Stimulated activated CD8-positive, alpha-beta memory T cell treated with anti-CD3 and anti-CD28 coated beads, Interleukin-2, amount 100 ng/mL, for 48 hours (primary cell): ENCODE results near the gene TRHDE.

Experiments used
- DNase-seq, 2 donors: peaks; one replicate each; pipeline ENCODE4 v3.0.0-alpha.2; 2020; ENCODE audit warnings: low read depth in 2 of 2

Gene TRHDE

DNA sequence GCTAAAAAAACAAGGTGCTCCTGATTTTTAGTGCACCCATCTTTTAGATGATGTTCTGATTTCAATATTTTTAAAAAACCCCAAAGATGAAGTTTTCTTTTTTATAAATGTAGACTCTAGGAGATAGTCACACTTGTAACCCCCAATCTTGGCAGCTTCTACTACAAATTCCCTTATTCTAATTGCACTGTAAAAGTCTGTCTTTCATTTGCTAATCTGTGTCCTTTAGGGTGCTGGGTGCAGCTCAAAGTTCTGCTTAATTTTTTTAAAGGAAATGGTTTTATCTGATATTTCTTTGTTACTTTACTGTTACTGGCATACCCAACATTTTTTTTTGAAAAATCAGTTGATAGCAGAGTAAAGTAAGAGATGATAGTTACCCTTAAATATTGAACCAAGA, 172.0 kb downstream of the TRHDE start:
- no peak for DNase-seq

DNA sequence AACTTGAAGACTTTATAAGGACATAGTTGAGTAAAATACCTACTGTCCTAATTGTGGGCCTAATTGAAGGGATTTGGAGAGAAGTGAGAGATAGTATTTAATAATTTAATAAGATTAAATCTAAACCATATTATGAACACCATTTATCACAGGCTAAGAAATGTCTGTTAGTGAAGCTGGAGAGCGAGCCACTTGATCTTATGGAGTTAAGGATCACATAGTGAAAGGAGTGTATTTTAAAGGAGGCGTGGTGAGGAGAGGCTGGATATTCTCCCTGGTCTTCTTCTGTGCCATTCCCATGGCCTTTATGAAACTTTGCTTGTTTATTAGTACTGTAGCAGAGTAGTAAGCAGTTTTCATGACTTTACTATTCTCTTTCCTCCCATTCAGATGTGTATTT, 172.4 kb downstream of the TRHDE start:
- DNase-seq: no peak

- no peak for DNase-seq
Observed at GRCh38 chr12:72448089-72448488, 175.9 kb downstream of the TRHDE start.

- DNase-seq: no peak
Observed at GRCh38 chr12:72448805-72449204, 176.6 kb downstream of the TRHDE start.

DNA sequence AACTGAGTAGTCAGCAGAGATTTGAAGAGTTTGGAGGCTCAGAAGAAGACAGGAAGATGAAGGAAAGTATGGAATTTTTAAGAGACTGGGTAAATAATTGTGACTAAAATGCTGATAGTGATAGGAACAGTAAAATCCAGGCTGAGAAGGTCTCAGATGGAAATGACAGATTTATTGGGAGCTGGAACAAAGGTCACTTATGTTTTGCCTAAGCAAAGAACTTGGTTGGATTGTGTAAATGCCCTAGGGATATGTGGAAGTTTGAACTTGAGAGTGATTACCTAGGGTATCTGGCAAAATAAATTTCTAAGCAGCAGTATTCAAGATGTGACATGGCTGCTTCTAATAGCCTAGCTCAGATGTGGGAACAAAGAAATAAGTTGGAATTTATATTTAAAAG, 180.9 kb downstream of the TRHDE start:
- DNase-seq: no peak

GRCh38 chr12:72453550-72453949, 181.4 kb downstream of the TRHDE start:
- DNase-seq: no peak

DNA sequence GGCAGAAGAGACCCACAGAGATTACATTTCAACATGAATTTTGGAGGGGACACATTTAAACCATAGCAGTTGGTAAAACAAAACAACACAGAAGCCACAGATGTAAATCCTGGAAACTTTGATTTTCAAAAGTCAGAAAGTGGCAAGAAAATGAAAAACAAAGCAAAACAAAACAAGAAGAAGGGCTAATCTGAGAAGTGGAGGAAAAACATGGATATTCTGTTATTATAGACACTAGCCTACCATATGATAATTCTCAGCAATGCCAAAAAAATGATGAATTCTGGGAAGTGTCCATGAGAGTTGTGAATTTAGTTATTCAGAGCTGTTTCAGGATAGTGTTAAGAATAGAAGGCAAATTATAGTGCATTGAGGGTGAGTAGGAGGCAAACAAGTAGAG, 192.3 kb downstream of the TRHDE start:
- no peak for DNase-seq

GRCh38 chr12:72465155-72465554, 193.0 kb downstream of the TRHDE start:
- DNase-seq: no peak

GRCh38 chr12:72465940-72466630, 193.9 kb downstream of the TRHDE start:
- no peak for DNase-seq

DNA sequence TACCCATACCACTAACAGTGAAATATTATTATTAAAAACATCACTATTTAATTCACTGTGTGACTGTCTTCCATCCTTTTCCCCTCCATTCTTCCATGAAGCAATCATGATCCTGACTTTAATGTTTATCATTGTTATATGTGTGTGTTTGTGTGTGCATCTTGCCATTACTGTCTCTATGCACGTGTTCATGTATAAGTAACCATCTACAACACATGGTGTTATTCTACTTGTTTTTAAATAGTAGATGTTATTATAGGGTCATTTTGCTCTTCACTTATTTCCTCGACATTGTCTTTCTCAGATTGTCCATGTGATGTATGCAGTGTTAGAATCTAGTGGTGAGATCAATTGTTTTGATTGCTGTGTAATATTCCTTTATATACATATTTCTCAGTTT, 195.8 kb downstream of the TRHDE start:
- no peak for DNase-seq

DNA sequence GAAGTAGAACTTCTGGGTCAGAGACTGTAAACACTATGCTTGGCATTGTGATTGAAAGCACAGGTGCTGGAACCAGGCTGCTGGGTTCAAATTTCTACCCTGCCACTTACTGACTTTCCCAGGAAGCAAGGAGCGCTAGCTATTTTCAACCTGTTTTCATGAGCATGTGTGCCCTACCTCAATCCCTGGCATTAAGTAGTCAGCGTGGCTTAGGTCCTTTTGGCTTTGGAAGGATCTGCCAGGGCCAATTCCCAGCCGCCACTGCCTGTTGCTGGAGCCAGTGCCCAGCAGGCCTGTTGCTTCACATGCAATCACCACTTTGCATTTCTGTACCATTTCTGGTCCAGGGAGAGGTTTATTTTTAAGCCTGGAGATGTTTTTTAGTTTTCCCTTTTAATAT, 196.3 kb downstream of the TRHDE start:
- no peak for DNase-seq

DNA sequence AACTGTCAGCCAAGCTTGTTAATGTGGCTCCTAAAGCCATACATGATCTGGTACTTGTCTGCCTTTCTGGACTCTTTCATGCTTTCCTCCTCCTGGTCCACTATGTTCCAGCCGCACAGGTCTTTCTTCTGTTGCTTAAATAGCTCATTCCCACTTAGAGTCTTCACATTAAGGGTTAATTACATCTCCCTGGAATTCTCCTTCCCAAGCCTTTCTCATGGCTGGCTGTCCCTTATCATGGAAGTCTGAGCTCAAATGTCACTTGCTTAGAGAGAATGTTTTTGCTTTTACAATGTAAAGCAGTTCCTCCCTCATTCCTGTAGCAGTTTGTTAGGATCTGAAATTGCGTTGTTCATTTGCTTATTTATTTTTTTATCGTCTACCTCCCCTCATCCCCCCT, 199.6 kb downstream of the TRHDE start:
- DNase-seq: no peak

GRCh38 chr12:72472350-72472749, 200.2 kb downstream of the TRHDE start:
- DNase-seq: no peak

- DNase-seq: no peak
Observed at GRCh38 chr12:72476301-72476700, 204.1 kb downstream of the TRHDE start.

- DNase-seq: no peak
Observed at GRCh38 chr12:72485017-72485701, 213.0 kb downstream of the TRHDE start.

DNA sequence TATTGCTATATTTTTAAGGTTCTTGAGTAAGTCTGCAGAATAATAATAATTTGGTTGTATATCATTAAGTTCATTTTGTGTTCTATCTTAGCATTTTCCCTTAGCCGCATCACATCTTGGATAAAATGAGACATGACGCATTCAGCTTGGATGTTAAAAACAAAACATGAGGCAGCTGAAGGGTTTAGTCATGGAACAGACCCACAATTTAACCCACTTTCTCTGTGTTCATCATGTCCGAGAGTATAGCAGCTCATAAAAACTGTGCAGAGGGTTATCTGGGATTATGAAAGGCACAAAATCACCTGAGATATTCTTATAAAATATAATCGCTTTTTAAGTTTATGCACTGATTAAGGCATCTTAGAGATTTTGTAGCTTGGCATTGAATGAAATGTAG, 219.3 kb downstream of the TRHDE start:
- no peak for DNase-seq

- no peak for DNase-seq
Observed at GRCh38 chr12:72493407-72493806, 221.2 kb downstream of the TRHDE start.

DNA sequence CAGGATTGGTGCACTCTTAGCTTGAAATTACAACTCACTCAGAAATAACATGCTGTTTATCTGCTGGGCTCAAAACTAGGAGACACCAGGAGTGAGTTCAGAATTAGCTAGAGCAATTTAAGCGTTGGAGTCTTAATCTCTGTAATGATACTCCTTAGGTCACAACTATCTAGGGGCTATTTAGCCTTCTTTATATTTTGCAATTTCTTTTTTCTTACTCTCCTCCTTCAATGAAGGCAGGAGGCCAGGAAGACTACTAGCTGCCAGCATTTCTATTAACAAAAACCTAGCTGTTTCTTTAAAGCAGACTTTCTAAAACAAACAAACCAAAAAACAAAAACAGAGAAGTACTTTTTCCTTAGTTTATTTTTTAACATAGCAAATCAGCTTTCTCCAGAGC, 226.2 kb downstream of the TRHDE start:
- DNase-seq: no peak

- DNase-seq: no peak
Observed at GRCh38 chr12:72499244-72499643, 227.1 kb downstream of the TRHDE start.

GRCh38 chr12:72502546-72502945, 230.4 kb downstream of the TRHDE start:
- DNase-seq: no peak

DNA sequence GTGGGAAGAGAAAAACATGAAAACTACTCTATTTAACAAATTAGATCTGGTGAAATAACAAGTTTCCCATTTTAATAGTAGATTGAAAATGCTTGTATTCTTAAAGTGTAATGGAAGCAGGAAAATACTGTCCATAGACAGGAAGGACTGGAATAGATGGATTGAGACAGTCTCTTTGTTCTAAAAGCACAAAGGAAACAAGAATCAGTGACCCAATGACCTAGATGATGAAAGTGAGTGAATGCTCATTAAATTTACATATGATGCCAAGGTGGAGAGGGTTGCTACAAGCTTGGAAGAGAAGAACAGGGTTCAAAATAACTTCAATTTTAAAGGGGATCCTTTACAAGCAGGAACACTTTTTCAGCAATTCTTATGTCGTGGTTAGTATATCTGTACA, 233.1 kb downstream of the TRHDE start:
- no peak for DNase-seq

GRCh38 chr12:72509891-72510290, 237.7 kb downstream of the TRHDE start:
- no peak for DNase-seq

DNA sequence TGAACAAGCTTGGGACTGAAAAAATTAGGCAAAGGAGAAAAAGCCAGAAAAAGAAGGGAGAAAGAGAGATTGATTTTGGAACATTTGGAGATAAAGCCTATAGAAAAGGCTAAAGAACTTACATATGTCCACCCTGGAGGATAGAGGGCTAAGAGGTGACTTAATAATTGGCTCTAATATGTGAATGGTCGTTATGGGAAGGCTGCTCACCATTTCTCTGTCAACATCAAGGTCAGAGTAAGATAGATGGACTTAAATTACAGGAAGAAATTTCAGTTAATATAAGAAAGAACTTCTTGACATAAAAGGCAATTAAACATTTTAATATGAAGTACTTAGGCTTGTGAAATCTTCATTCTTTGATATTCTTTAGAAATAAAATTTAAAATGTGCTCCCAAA, 238.6 kb downstream of the TRHDE start:
- DNase-seq: no peak

DNA sequence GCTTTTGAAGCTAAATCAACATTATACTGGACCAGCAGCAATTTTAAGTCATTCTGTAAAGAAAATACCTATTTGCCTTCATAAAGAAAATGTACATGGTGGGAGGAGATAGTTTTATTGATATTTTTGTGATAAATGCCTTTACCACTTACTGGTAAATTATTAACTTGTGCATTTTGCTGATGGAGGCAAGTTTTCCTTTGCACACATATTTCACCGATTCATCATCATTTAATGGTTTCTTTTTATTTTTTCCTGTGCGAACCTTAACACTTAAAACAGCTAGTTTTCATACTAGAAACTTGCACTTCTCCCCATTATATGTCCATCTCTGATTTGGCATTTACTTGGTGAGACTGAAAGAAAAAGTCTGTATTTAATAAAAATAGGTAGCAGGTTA, 239.3 kb downstream of the TRHDE start:
- no peak for DNase-seq
